ENCODE measurements around the gene TLCD4. TPM values are rescaled to one million over a fixed set of nuclear protein-coding genes. Genes with fewer than 3 reads are reported as not detected.

Gene TLCD4
- total and polyA plus RNA-seq, 2 of the 13 experiments (the other 11 are each of a cell fraction or from before 2014, with no cell fraction given), result 4.7 to 14.5 TPM

DNA sequence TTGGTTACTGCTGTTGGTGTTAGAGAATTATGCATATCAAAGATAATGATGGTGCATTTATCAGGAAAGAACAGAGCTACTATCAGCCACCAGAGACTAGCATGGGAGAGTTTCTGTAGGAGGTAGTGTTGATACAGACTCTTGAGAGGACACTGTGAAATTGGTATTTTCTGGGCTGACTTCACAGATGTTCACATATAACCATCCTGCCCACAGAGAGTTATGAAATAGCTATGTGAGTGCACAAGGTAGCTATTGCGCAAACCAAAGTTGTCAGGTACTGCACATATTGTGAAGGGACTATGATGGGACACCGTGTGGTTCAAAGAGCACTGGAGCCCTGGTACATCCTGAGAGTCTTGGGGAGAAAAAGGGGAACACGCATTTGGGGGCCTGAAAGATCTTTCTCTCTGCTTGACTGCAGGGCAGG, 1.4 kb upstream of the TLCD4 start (continued):
- TF ChIP-seq, protein P1, sequence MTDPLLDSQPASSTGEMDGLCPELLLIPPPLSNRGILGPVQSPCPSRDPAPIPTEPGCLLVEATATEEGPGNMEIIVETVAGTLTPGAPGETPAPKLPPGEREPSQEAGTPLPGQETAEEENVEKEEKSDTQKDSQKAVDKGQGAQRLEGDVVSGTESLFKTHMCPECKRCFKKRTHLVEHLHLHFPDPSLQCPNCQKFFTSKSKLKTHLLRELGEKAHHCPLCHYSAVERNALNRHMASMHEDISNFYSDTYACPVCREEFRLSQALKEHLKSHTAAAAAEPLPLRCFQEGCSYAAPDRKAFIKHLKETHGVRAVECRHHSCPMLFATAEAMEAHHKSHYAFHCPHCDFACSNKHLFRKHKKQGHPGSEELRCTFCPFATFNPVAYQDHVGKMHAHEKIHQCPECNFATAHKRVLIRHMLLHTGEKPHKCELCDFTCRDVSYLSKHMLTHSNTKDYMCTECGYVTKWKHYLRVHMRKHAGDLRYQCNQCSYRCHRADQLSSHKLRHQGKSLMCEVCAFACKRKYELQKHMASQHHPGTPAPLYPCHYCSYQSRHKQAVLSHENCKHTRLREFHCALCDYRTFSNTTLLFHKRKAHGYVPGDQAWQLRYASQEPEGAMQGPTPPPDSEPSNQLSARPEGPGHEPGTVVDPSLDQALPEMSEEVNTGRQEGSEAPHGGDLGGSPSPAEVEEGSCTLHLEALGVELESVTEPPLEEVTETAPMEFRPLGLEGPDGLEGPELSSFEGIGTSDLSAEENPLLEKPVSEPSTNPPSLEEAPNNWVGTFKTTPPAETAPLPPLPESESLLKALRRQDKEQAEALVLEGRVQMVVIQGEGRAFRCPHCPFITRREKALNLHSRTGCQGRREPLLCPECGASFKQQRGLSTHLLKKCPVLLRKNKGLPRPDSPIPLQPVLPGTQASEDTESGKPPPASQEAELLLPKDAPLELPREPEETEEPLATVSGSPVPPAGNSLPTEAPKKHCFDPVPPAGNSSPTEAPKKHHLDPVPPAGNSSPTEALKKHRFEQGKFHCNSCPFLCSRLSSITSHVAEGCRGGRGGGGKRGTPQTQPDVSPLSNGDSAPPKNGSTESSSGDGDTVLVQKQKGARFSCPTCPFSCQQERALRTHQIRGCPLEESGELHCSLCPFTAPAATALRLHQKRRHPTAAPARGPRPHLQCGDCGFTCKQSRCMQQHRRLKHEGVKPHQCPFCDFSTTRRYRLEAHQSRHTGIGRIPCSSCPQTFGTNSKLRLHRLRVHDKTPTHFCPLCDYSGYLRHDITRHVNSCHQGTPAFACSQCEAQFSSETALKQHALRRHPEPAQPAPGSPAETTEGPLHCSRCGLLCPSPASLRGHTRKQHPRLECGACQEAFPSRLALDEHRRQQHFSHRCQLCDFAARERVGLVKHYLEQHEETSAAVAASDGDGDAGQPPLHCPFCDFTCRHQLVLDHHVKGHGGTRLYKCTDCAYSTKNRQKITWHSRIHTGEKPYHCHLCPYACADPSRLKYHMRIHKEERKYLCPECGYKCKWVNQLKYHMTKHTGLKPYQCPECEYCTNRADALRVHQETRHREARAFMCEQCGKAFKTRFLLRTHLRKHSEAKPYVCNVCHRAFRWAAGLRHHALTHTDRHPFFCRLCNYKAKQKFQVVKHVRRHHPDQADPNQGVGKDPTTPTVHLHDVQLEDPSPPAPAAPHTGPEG (CRISPR knock-in tag; IDR thresholded peaks at IDR 0.05), result no peak
- TF ChIP-seq ZNF501 (CRISPR knock-in tag; IDR thresholded peaks at IDR 0.05), result no peak
- no peak for TF ChIP-seq ZFP36 (IDR thresholded peaks at IDR 0.05; ENCODE audit: borderline replicate concordance, low read depth, low read length, partially characterized antibody)
- TF ChIP-seq NPAS2 (CRISPR knock-in tag; IDR thresholded peaks at IDR 0.05; ENCODE audit: borderline replicate concordance), result no peak
- TF ChIP-seq ZMYM4 (CRISPR knock-in tag; IDR thresholded peaks at IDR 0.05), result peak; percentile 60; the same call in 1 of the 2 replicates
- TF ChIP-seq PHF8 (CRISPR knock-in tag; IDR thresholded peaks at IDR 0.05), result no peak
- TF ChIP-seq ZNF607 (CRISPR knock-in tag; IDR thresholded peaks at IDR 0.05; ENCODE audit: borderline replicate concordance), result no peak
- peak; percentile 78 for TF ChIP-seq RARA (CRISPR knock-in tag; IDR thresholded peaks at IDR 0.05)
- peak; percentile 91 for TF ChIP-seq GATAD2A (CRISPR knock-in tag; IDR thresholded peaks at IDR 0.05)
- no peak for TF ChIP-seq ZNF576 (CRISPR knock-in tag; IDR thresholded peaks at IDR 0.05)
- no peak for TF ChIP-seq ZSCAN21 (CRISPR knock-in tag; IDR thresholded peaks at IDR 0.05; ENCODE audit: borderline replicate concordance)
- TF ChIP-seq HOXA9 (CRISPR knock-in tag; IDR thresholded peaks at IDR 0.05; ENCODE audit: borderline replicate concordance), result no peak
- TF ChIP-seq POGZ (CRISPR knock-in tag; IDR thresholded peaks at IDR 0.05), result peak; percentile 43; the same call in 1 of the 2 replicates
- TF ChIP-seq ZNF569 (CRISPR knock-in tag; IDR thresholded peaks at IDR 0.05; ENCODE audit: borderline replicate concordance), result no peak
- TF ChIP-seq ZNF615 (CRISPR knock-in tag; IDR thresholded peaks at IDR 0.05; ENCODE audit: borderline replicate concordance), result no peak
- 0 out of 2 replicates have a peak, but pooled peaks have one; percentile 41 for TF ChIP-seq ZNF512B (CRISPR knock-in tag; IDR thresholded peaks at IDR 0.05; ENCODE audit: borderline replicate concordance)
- TF ChIP-seq MLX (CRISPR knock-in tag; IDR thresholded peaks at IDR 0.05), result peak; percentile 20; the same call in 1 of the 2 replicates
- TF ChIP-seq ZBTB7B (CRISPR knock-in tag; IDR thresholded peaks at IDR 0.05), result 0 out of 2 replicates have a peak, but pooled peaks have one; percentile 25
- peak; percentile 22; the same call in 1 of the 2 replicates for TF ChIP-seq SMC3 (IDR thresholded peaks at IDR 0.05; ENCODE audit: low read length)
- TF ChIP-seq, protein P2, sequence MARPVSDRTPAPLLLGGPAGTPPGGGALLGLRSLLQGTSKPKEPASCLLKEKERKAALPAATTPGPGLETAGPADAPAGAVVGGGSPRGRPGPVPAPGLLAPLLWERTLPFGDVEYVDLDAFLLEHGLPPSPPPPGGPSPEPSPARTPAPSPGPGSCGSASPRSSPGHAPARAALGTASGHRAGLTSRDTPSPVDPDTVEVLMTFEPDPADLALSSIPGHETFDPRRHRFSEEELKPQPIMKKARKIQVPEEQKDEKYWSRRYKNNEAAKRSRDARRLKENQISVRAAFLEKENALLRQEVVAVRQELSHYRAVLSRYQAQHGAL (CRISPR knock-in tag; IDR thresholded peaks at IDR 0.05; ENCODE audit: not compliant biosample characterization), result no peak
- no peak for TF ChIP-seq TOPORS (CRISPR knock-in tag; IDR thresholded peaks at IDR 0.05)
